Mammary epithelial cell (primary cell): Measurements from ENCODE around the gene ZNRF4.

Experiments used
- EZH2 ChIP-seq: IDR thresholded peaks from 2 replicates; pipeline ENCODE4 v1.6.1; 2012; ENCODE audit warnings: low read length, inconsistent platforms, borderline replicate concordance
- TF ChIP-seq, protein P1 (sequence below), 2 donors: IDR thresholded peaks in 1 of 2; conservative IDR thresholded peaks in 1 of 2; 2 replicates each; pipeline ENCODE4 v1.5.1; 2011 to 2012; ENCODE audit warnings: inconsistent platforms in 2 of 2, low read length in 2 of 2, mild to moderate bottlenecking in 2 of 2, control low read depth in 1 of 2, low read depth in 1 of 2; ENCODE audit not compliant: insufficient read depth in 1 of 2; ENCODE audit errors: extremely low read depth in 1 of 2

DNA sequence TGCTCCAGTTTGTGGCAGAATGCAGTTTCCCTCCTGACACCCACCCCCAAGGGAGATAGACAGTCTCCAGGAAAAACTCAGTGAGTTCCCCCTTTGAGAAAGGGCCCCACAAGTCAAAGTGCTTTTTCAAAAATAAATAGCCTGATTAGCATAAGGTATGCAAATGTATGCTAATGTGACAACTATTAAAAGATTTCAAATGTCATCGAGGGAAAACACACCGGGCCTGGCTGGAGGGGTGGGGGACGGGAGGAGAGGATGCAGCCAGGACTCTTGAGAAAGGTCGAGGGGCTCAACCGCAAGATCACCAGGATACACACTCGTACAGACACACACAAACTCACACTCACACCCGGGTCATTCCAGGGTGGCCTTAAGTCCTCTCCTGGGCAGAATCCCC is 34.3 kb upstream of the ZNRF4 start:
- TF ChIP-seq, protein P1, sequence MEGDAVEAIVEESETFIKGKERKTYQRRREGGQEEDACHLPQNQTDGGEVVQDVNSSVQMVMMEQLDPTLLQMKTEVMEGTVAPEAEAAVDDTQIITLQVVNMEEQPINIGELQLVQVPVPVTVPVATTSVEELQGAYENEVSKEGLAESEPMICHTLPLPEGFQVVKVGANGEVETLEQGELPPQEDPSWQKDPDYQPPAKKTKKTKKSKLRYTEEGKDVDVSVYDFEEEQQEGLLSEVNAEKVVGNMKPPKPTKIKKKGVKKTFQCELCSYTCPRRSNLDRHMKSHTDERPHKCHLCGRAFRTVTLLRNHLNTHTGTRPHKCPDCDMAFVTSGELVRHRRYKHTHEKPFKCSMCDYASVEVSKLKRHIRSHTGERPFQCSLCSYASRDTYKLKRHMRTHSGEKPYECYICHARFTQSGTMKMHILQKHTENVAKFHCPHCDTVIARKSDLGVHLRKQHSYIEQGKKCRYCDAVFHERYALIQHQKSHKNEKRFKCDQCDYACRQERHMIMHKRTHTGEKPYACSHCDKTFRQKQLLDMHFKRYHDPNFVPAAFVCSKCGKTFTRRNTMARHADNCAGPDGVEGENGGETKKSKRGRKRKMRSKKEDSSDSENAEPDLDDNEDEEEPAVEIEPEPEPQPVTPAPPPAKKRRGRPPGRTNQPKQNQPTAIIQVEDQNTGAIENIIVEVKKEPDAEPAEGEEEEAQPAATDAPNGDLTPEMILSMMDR (conservative IDR thresholded peaks at IDR 0.05 in 1 of 2, IDR thresholded peaks at IDR 0.05 in 1 of 2; ENCODE audit: extremely low read depth in 1 of 2, insufficient read depth in 1 of 2, low read depth in 1 of 2, low read length in 2 of 2): no peak
- TF ChIP-seq EZH2: no peak
